Measurements from ENCODE around the gene ATP11B. TPM values are rescaled to one million over a fixed set of nuclear protein-coding genes. Genes with fewer than 3 reads are reported as not detected.

The ATP11B gene
- total and polyA plus RNA-seq, 9 of the 15 experiments (the other 6 are each of a cell fraction or from before 2014, with no cell fraction given): 11.9 to 68.7 (median 41.8) TPM

DNA sequence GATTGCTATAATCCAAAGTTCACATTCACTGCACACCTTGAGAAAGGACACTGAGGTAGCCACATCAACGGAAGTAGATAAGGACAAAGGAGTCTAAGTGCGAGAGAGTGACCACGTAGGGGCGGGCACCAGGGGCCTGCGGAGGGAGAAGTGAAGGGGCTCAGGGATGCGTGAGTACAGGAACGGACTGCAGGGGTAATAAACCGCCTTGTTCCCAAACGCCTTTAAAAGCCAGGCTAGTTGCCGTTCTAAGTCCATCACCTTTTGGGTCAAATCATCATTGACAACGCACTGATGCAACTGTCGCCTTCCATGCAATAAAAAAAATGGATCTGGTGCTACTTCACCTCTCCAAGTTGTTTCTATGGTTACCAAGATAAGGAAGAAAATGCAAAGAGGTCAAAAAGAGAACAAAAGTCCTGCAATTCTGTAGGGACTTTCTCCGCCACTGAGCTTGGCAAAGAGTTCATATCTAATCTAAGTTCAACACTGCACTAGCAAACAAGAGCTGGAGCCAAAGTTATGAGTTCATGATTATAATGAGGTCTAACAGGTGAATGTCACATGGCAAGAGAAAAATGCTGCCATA lies 32.6 kb upstream of the ATP11B start:
- Histone ChIP-seq H3K4me1 (replicated peaks in 1 of 2; ENCODE audit: control insufficient read depth in 2 of 2, insufficient read depth in 2 of 2, low read length in 2 of 2) (peaks cover 6 to 15% of the 10 kb centered on the region in 2 experiments; a peak in 4 of 5 replicates), H2AFZ (ENCODE audit: low read depth, low read length) (0 out of 2 replicates have a peak overlapping the region, but pooled peaks have one; percentile 0), H3K9me1 (ENCODE audit: control insufficient read depth, insufficient read depth, low read length) (no peaks in the 10 kb centered on the region), H3K27ac (ENCODE audit: extremely low read depth, low read depth, low read length) (no peak overlapping the region), H3K79me2 (ENCODE audit: control insufficient read depth, insufficient read depth, low read length) (no peaks in the 10 kb centered on the region), H3K27me3 (ENCODE audit: control insufficient read depth in 2 of 2, insufficient read depth in 2 of 2, low read length in 2 of 2) (no peaks in the 10 kb centered on the region), H3K4me2 (ENCODE audit: insufficient read depth, low read length) (peak overlapping the region; percentile 44), H3K36me3 (ENCODE audit: control insufficient read depth, insufficient read depth, low read length) (no peaks in the 10 kb centered on the region), H4K20me1 (replicated peaks; ENCODE audit: control insufficient read depth, insufficient read depth, low read length) (no peaks in the 10 kb centered on the region), H3K9me3 (replicated peaks; ENCODE audit: control insufficient read depth, insufficient read depth, low read depth, low read length) (no peaks in the 10 kb centered on the region), H3K4me3 (no peak overlapping the region), H3K9ac (ENCODE audit: insufficient read depth in 1 of 2, low read depth in 2 of 2, low read length in 2 of 2) (no peak overlapping the region)
- no TSS peak for BruUV-seq (replicated peaks)
- 19% methylated on average over 13 of the region's 13 CpGs for WGBS (ENCODE audit: insufficient coverage, low coverage, missing lambda C conversion rate)
- intact Hi-C loops (cut with micrococcal nuclease): no loop called here
- peak in 3 of 4 experiments; percentile 21 to 71 (median 48) for DNase-seq (ENCODE audit: extremely low read depth in 1 of 4, low spot score in 3 of 4)
- CTCF ChIA-PET (ENCODE audit: low intra/inter-chr PET ratio): no interaction called here
- POLR2A ChIA-PET: interaction anchor here (0.6 to 1.2 kb wide), 2 partner anchors 8 to 37 kb away, joined by 3 read pairs; no protein-coding TSS in a partner anchor
- peak; percentile 75 for FAIRE-seq
- in situ Hi-C loops (cut with MboI): no loop called here
- peak; percentile 79 for ATAC-seq
- TF ChIP-seq, protein P1, sequence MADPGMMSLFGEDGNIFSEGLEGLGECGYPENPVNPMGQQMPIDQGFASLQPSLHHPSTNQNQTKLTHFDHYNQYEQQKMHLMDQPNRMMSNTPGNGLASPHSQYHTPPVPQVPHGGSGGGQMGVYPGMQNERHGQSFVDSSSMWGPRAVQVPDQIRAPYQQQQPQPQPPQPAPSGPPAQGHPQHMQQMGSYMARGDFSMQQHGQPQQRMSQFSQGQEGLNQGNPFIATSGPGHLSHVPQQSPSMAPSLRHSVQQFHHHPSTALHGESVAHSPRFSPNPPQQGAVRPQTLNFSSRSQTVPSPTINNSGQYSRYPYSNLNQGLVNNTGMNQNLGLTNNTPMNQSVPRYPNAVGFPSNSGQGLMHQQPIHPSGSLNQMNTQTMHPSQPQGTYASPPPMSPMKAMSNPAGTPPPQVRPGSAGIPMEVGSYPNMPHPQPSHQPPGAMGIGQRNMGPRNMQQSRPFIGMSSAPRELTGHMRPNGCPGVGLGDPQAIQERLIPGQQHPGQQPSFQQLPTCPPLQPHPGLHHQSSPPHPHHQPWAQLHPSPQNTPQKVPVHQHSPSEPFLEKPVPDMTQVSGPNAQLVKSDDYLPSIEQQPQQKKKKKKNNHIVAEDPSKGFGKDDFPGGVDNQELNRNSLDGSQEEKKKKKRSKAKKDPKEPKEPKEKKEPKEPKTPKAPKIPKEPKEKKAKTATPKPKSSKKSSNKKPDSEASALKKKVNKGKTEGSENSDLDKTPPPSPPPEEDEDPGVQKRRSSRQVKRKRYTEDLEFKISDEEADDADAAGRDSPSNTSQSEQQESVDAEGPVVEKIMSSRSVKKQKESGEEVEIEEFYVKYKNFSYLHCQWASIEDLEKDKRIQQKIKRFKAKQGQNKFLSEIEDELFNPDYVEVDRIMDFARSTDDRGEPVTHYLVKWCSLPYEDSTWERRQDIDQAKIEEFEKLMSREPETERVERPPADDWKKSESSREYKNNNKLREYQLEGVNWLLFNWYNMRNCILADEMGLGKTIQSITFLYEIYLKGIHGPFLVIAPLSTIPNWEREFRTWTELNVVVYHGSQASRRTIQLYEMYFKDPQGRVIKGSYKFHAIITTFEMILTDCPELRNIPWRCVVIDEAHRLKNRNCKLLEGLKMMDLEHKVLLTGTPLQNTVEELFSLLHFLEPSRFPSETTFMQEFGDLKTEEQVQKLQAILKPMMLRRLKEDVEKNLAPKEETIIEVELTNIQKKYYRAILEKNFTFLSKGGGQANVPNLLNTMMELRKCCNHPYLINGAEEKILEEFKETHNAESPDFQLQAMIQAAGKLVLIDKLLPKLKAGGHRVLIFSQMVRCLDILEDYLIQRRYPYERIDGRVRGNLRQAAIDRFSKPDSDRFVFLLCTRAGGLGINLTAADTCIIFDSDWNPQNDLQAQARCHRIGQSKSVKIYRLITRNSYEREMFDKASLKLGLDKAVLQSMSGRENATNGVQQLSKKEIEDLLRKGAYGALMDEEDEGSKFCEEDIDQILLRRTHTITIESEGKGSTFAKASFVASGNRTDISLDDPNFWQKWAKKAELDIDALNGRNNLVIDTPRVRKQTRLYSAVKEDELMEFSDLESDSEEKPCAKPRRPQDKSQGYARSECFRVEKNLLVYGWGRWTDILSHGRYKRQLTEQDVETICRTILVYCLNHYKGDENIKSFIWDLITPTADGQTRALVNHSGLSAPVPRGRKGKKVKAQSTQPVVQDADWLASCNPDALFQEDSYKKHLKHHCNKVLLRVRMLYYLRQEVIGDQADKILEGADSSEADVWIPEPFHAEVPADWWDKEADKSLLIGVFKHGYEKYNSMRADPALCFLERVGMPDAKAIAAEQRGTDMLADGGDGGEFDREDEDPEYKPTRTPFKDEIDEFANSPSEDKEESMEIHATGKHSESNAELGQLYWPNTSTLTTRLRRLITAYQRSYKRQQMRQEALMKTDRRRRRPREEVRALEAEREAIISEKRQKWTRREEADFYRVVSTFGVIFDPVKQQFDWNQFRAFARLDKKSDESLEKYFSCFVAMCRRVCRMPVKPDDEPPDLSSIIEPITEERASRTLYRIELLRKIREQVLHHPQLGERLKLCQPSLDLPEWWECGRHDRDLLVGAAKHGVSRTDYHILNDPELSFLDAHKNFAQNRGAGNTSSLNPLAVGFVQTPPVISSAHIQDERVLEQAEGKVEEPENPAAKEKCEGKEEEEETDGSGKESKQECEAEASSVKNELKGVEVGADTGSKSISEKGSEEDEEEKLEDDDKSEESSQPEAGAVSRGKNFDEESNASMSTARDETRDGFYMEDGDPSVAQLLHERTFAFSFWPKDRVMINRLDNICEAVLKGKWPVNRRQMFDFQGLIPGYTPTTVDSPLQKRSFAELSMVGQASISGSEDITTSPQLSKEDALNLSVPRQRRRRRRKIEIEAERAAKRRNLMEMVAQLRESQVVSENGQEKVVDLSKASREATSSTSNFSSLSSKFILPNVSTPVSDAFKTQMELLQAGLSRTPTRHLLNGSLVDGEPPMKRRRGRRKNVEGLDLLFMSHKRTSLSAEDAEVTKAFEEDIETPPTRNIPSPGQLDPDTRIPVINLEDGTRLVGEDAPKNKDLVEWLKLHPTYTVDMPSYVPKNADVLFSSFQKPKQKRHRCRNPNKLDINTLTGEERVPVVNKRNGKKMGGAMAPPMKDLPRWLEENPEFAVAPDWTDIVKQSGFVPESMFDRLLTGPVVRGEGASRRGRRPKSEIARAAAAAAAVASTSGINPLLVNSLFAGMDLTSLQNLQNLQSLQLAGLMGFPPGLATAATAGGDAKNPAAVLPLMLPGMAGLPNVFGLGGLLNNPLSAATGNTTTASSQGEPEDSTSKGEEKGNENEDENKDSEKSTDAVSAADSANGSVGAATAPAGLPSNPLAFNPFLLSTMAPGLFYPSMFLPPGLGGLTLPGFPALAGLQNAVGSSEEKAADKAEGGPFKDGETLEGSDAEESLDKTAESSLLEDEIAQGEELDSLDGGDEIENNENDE (IDR thresholded peaks at IDR 0.05; ENCODE audit: low read depth, low read length): no peak
- no peak for TF ChIP-seq ARID2 (IDR thresholded peaks at IDR 0.05)
- no peak for TF ChIP-seq ZSCAN29 (IDR thresholded peaks at IDR 0.05)
- TF ChIP-seq SNIP1 (IDR thresholded peaks at IDR 0.05; ENCODE audit: low read depth): no peak
- TF ChIP-seq PHTF2 (CRISPR knock-in tag; IDR thresholded peaks at IDR 0.05): no peak
- TF ChIP-seq TGIF2 (CRISPR knock-in tag; IDR thresholded peaks at IDR 0.05): no peak
- TF ChIP-seq JUND (IDR thresholded peaks at IDR 0.05; ENCODE audit: borderline replicate concordance, low read depth, low read length): peak; percentile 35; the same call in 1 of the 2 replicates
- TF ChIP-seq JUND (tag; IDR thresholded peaks at IDR 0.05; ENCODE audit: borderline replicate concordance, low read depth, low read length): no peak; the same call in 2 of the 3 replicates
- TF ChIP-seq ETV1 (tag; conservative IDR thresholded peaks at IDR 0.05; ENCODE audit: low read depth): no peak
- TF ChIP-seq ILF3 (IDR thresholded peaks at IDR 0.05; ENCODE audit: borderline replicate concordance): no peak
- no peak for TF ChIP-seq ZNF165 (CRISPR knock-in tag; IDR thresholded peaks at IDR 0.05; ENCODE audit: borderline replicate concordance)
- no peak for TF ChIP-seq DACH1 (IDR thresholded peaks at IDR 0.05; ENCODE audit: partially characterized antibody)
- no peak for TF ChIP-seq MAFG (tag; conservative IDR thresholded peaks at IDR 0.05)
